Tracheal epithelial cell (primary cell): ENCODE results near the gene DGKG. TPM values are rescaled to one million over a fixed set of nuclear protein-coding genes. Genes with fewer than 3 reads are reported as not detected.

ENCODE experiments used
- total RNA-seq: library from RNA; depleted of rRNA; stranded (reverse); fragments of >200 nt; gene quantifications from 2 replicates; pipeline ENCODE4 v1.2.1, GENCODE V29; 2014

DGKG gene
- total RNA-seq: 0.48 TPM in 1 of 2 replicates, not detected in the other

GRCh38 chr3:186361762-186362536 lies at the start of gene DGKG:
Gene DGKG (minus strand): TSS chr3:186362234. CDS start chr3:186320459, 41,775 bp downstream.

GRCh38 chr3:186108941-186109865 lies 252.8 kb downstream of the DGKG start, which contains the start of gene ETV5:
Gene ETV5 (minus strand): TSS chr3:186109089. CDS start chr3:186105868, 3,221 bp downstream.

Other genes with a start within 250 kb of the DGKG start
- gene CRYGS, start 182.1 kb upstream of the DGKG start, total RNA-seq: 0.43 and 0.48 TPM in 2 replicates
- 9.4 and 14.5 TPM in 2 replicates for gene TBCCD1, start 205.1 kb upstream of the DGKG start, total RNA-seq
- gene DNAJB11, start 208.5 kb upstream of the DGKG start, total RNA-seq: 36.4 and 51.6 TPM in 2 replicates